T-cell (primary cell): Measurements from ENCODE around the gene PTPN11. TPM values are rescaled to one million over a fixed set of nuclear protein-coding genes. Genes with fewer than 3 reads are reported as not detected.

Source experiments
- ATAC-seq, 4 experiments: fragments of 200-7000 bp in 3 of 4; fragments of 150-1000 bp in 1 of 4; cut with Tn5 transposase; replicated peaks in 1 of 4; 1 replicate in 3 of 4; 2 replicates in 1 of 4; pipeline ENCODE4 v1.10.0; 2021; ENCODE audit warnings: moderate library complexity in 3 of 4, mild to moderate bottlenecking in 2 of 4, moderate number of reproducible peaks in 1 of 4
- CTCF ChIA-PET, 2 donors: fragments of 300-600 bp; sonication (Branson Sonifier 250); formaldehyde crosslinking; loops; one replicate each; lab custom pipeline; 2022; ENCODE audit warnings: antibody characterized with exemption in 2 of 2; lab: Charles Lee
- POLR2A ChIA-PET, 2 donors: fragments of 300-600 bp; sonication (Branson Sonifier 250); formaldehyde crosslinking; loops; one replicate each; lab custom pipeline; 2022; ENCODE audit warnings: antibody characterized with exemption in 2 of 2; lab: Charles Lee
- DNase-seq, 35 experiments: peaks; one replicate each; pipeline versions ENCODE4 v3.0.0 to v3.0.0-alpha.2; 2013 to 2023
- H3K27ac ChIP-seq: one replicate; pipeline ENCODE4 v1.5.1; 2013; ENCODE audit warnings: low read length
- H3K27me3 ChIP-seq, 2 experiments: replicated peaks in 1 of 2; 1 replicate in 1 of 2; 2 replicates in 1 of 2; pipeline versions ENCODE4 v1.6.1 to v1.7.0; 2013; ENCODE audit warnings: low read length in 1 of 2, mixed read lengths in 1 of 2; ENCODE audit not compliant: control insufficient read depth in 2 of 2, insufficient read depth in 2 of 2; ENCODE audit errors: extremely low read depth in 1 of 2
- H3K36me3 ChIP-seq, 2 donors: 1 replicate in 1 of 2; 2 replicates in 1 of 2; pipeline versions ENCODE4 v1.6.1 to v1.7.0; 2013; ENCODE audit warnings: low read length in 1 of 2; ENCODE audit not compliant: control insufficient read depth in 2 of 2, insufficient read depth in 1 of 2; ENCODE audit errors: extremely low read depth in 1 of 2
- H3K4me1 ChIP-seq, 2 experiments: 1 replicate in 1 of 2; 2 replicates in 1 of 2; pipeline versions ENCODE4 v1.6.1 to v1.7.0; 2013; ENCODE audit warnings: low read length in 2 of 2, mixed read lengths in 1 of 2; ENCODE audit not compliant: insufficient read depth in 2 of 2, control insufficient read depth in 1 of 2; ENCODE audit errors: extremely low read depth in 1 of 2
- H3K4me3 ChIP-seq, 2 donors: 1 replicate in 1 of 2; 2 replicates in 1 of 2; pipeline versions ENCODE4 v1.5.1 to v1.7.0; 2013; ENCODE audit warnings: mild to moderate bottlenecking in 2 of 2, low read length in 1 of 2, moderate library complexity in 1 of 2; ENCODE audit not compliant: control insufficient read depth in 1 of 2; ENCODE audit errors: extremely low read depth in 1 of 2
- H3K9me3 ChIP-seq: 2 replicates; pipeline ENCODE4 v1.7.0; 2013
- H3K27ac Mint-ChIP-seq, 2 donors: one replicate each; pipeline ENCODE4 v1.8.0; 2020 to 2021; ENCODE audit warnings: mild to moderate bottlenecking in 2 of 2, mixed read lengths in 2 of 2
- H3K27me3 Mint-ChIP-seq, 2 donors: one replicate each; pipeline ENCODE4 v1.8.0; 2021 to 2022; ENCODE audit warnings: mixed read lengths in 2 of 2
- H3K36me3 Mint-ChIP-seq: one replicate; pipeline ENCODE4 v1.8.0; 2021; ENCODE audit warnings: mixed read lengths
- H3K4me1 Mint-ChIP-seq, 3 donors: one replicate each; pipeline ENCODE4 v1.8.0; 2020 to 2022; ENCODE audit warnings: mixed read lengths in 3 of 3, mild to moderate bottlenecking in 1 of 3
- H3K4me3 Mint-ChIP-seq, 3 donors: one replicate each; pipeline ENCODE4 v1.8.0; 2020 to 2022; ENCODE audit warnings: mild to moderate bottlenecking in 3 of 3, mixed read lengths in 3 of 3, moderate library complexity in 3 of 3
- H3K9me3 Mint-ChIP-seq, 3 donors: one replicate each; pipeline ENCODE4 v1.8.0; 2020 to 2022; ENCODE audit warnings: mixed read lengths in 3 of 3
- WGBS: methylation state at CpG from one replicate; pipeline ENCODE4 v1.1.5; 2013; ENCODE audit warnings: missing lambda C conversion rate; ENCODE audit not compliant: insufficient coverage; 5-methylcytosine and 5-hydroxymethylcytosine counted together
- total RNA-seq, 35 experiments: library from RNA in 6 of 35; stranded (reverse) in 6 of 35; fragments of 120-200 nt in 1 of 35; gene quantifications; one replicate each; pipeline versions ENCODE4 v1.2.1 to v1.2.4 and lab custom pipeline; 2013 to 2026

The PTPN11 gene
- total RNA-seq, 5 donors from 2014 or later (not counting 1 experiment from before 2014, with no cell fraction given), result 48.7 to 55.5 (median 53.2) TPM

DNA sequence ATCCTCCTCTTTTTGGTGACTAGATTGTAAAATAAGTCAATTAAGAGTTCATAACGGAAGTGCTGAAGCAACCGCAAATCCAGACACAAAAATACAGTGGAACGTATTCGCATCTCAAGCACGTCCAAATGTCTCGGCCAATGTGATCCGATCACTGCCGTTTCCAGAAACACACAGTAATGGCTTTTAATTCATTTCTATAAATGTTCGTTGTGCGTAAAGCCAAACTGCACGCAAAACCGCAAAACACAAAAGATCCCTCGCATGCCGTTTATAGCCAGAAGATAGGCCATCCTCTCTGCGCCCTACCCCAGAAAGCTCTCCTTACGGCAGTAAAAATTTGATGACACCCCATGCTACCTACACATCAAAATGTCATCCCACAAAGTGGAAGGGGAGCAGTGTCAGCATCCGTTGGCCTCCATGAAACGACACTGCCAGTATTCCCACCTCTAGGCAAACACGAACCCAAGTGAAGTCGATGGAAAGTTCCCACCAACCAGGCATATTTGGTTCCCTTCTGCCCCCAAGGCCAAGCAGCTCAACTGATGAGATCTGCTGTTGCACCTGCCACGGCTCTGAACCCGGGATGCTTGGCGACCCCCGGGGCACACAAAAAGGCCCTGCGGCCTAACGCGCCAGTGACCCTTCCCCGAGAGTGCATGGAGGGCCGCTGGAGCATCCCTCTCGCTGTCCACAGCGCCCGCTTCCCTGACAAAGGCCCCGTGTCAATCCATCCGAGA, 37.9 kb upstream of the PTPN11 start:
- CTCF ChIA-PET, result no interaction called here
- Mint-ChIP-seq H3K4me3 (peak overlapping the region; percentile 87 to 94 (median 90)), H3K4me1 (peaks cover 25 to 28% (median 25%) of the 10 kb centered on the region in 3 donors), H3K36me3 (no peaks in the 10 kb centered on the region), H3K9me3 (no peaks in the 10 kb centered on the region), H3K27ac (peak overlapping the region; percentile 57 to 70), H3K27me3 (no peaks in the 10 kb centered on the region)
- no peak overlapping the region for H3K27ac ChIP-seq
- 59% methylated on average over 15 of the region's 34 CpGs for WGBS
- no peak for ATAC-seq
- peak in 2 of 35 experiments; percentile 1 to 12 for DNase-seq
- no peaks in the 10 kb centered on the region for H3K36me3 ChIP-seq
- no peaks in the 10 kb centered on the region for H3K9me3 ChIP-seq
- no peaks in the 10 kb centered on the region for H3K27me3 ChIP-seq
- POLR2A ChIA-PET, result interaction anchor here (0.6 kb wide), 2 partner anchors 24 to 1872 kb away, joined by 4 to 9 read pairs; no protein-coding TSS in a partner anchor
- H3K4me1 ChIP-seq, result peaks cover 6 to 15% of the 10 kb centered on the region in 2 experiments
- peak overlapping the region; percentile 52 to 65 for H3K4me3 ChIP-seq

DNA sequence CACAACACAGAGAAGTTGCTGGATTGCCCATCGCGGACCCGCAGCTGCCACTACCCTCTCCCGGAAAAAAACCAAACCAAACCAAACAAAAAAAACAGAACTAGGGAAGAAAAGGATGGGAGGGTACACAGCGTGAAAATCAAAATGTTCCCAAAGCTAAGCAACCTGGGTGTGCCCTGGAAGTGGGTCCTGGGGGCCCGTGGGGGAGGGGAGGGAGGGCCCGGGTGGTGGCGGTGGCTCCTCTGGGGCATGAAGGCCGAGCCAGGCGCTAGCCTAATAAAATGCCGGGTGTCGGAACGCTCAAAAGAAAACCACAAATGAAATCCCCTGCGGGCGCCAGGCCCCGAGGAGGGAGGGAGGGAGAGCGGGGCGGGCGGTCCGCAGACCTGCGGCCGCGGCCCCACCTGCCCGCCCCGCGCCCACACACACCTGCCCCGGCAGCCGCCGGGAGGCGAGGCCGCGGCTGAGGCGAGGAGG, 37.3 kb upstream of the PTPN11 start:
- peaks cover 6 to 15% of the 10 kb centered on the region in 2 experiments for H3K4me1 ChIP-seq
- H3K36me3 ChIP-seq, result no peaks in the 10 kb centered on the region
- no peaks in the 10 kb centered on the region for H3K9me3 ChIP-seq
- Mint-ChIP-seq H3K4me3 (peak overlapping the region; percentile 87 to 94 (median 90)), H3K27ac (peak overlapping the region; percentile 57 to 70), H3K36me3 (no peaks in the 10 kb centered on the region), H3K4me1 (peaks cover 24 to 28% (median 25%) of the 10 kb centered on the region in 3 donors), H3K9me3 (no peaks in the 10 kb centered on the region), H3K27me3 (no peaks in the 10 kb centered on the region)
- 0% methylated on average over 23 of the region's 33 CpGs for WGBS
- peak overlapping the region; percentile 52 to 65 for H3K4me3 ChIP-seq
- CTCF ChIA-PET, result no interaction called here
- POLR2A ChIA-PET, result interaction anchor here in 1 of 2 donors (0.6 kb wide), 1 partner anchor 1873 kb away, joined by 9 read pairs; no protein-coding TSS in a partner anchor
- no peaks in the 10 kb centered on the region for H3K27me3 ChIP-seq
- no peak overlapping the region for H3K27ac ChIP-seq
- peak in 23 of 35 experiments; percentile 1 to 60 (median 12) for DNase-seq
- peak; percentile 19 to 30 (median 24) for ATAC-seq

DNA sequence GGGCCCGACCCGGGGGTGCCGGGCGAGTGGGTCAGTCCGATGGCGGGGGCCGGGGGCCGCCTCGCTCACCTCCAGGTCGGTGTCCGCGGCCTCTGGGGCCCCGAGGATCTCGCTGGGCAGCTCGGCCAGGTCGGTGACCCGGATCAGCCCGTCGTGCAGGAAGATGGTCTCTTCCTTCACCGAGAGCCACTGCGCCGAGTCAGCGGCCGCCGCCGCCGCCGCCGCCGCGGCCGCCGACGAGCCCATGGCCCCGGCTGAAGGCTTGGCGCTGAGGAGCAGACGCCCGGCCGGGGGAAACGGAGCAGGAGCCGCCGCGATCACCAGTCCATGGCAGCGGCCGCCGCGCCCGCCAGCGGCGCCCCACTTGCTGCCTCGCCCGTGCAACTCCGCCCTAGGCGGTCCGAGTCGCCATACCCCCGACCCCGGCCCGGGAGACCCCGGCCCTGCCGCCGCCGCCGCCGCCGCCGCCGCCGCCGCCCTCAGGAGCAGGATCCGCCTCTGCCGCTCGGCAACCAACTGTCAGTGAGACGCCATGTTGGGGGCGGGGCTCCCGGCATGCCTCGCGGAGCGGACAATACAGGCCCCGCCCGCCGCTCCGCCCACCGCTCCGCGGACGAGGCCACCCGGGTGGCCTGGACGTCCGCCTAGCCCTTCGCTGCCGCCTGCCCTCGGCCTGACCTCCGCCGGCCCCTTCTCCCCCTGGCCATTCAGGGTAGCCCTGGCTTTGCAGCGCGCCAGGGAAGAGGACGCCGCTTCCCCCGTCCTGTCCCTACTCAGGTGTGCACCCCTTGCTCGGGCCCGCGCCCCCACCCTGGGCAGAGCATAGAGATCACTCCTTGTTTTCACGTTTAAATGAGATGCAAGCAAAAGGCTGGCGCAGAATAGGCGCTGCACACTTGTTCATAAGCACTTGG, 36.6 kb upstream of the PTPN11 start, which contains the start of gene HECTD4:
Gene HECTD4 (minus strand): TSS at position 549 of the 914 bp plus-strand sequence. CDS start 303 bp downstream, at position 246.
- peak within 1 kb of the TSS; percentile 90 to 91 for H3K27ac Mint-ChIP-seq
- ChIA-PET POLR2A (no interaction called here), CTCF (no interaction called here)
- Histone ChIP-seq H3K27ac (peak within 1 kb of the TSS; percentile 58), H3K9me3 (no peaks in the 10 kb centered on the region), H3K4me3 (peak within 1 kb of the TSS; percentile 65 to 73), H3K27me3 (no peaks in the 10 kb centered on the region), H3K36me3 (no peaks in the 10 kb centered on the region), H3K4me1 (peaks cover 6 to 15% of the 10 kb centered on the region in 2 experiments)
- ATAC-seq (peak; percentile 97 to 99 (median 98)), DNase-seq (peak; percentile 79 to 96 (median 90))
- H3K4me3 Mint-ChIP-seq, result peak within 1 kb of the TSS; percentile 89 to 95 (median 94)
- H3K4me1 Mint-ChIP-seq, result peaks cover 22 to 26% (median 26%) of the 10 kb centered on the region in 3 donors
- H3K9me3 Mint-ChIP-seq, result no peaks in the 10 kb centered on the region
- H3K27me3 Mint-ChIP-seq, result no peaks in the 10 kb centered on the region
- WGBS, result under 1% methylated on average over 106 of the region's 106 CpGs
- H3K36me3 Mint-ChIP-seq, result no peaks in the 10 kb centered on the region

DNA sequence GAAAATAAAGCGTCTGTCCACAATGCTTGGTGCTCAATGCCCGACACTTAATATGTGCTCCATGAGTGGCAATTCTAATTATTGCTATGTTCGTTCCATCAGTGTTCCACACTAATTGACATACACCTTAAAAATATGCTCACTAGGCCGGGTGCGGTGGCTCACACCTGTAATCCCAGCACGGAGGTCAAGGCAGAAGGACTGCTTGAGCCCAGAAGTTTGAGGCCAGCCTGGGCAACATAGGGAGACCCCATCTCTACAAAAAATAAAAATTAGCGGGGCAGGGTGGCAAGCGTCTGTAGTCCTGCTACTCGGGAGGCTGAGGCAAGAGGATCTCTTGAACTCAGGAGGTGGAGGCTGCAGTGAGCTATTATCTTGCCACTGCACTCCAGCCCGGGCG, 35.9 kb upstream of the PTPN11 start:
- DNase-seq (no peak), ATAC-seq (no peak)
- peaks cover 25 to 31% (median 30%) of the 10 kb centered on the region in 3 donors for H3K4me1 Mint-ChIP-seq
- peaks cover 0 to 2% of the 10 kb centered on the region in 2 experiments for H3K27me3 ChIP-seq
- no peaks in the 10 kb centered on the region for H3K9me3 ChIP-seq
- H3K4me3 Mint-ChIP-seq, result peak overlapping the region; percentile 89 to 95 (median 94)
- H3K4me1 ChIP-seq, result peaks cover 6 to 20% of the 10 kb centered on the region in 2 experiments
- 83% methylated on average over 5 of the region's 11 CpGs for WGBS
- no peaks in the 10 kb centered on the region for H3K9me3 Mint-ChIP-seq
- CTCF ChIA-PET, result no interaction called here
- H3K27me3 Mint-ChIP-seq, result no peaks in the 10 kb centered on the region
- H3K27ac ChIP-seq, result peak overlapping the region; percentile 58
- POLR2A ChIA-PET, result no interaction called here
- peak overlapping the region in 1 of 2 donors; percentile 91 for H3K27ac Mint-ChIP-seq
- no peaks in the 10 kb centered on the region for H3K36me3 Mint-ChIP-seq
- no peaks in the 10 kb centered on the region for H3K36me3 ChIP-seq
- peak overlapping the region; percentile 62 to 73 for H3K4me3 ChIP-seq

DNA sequence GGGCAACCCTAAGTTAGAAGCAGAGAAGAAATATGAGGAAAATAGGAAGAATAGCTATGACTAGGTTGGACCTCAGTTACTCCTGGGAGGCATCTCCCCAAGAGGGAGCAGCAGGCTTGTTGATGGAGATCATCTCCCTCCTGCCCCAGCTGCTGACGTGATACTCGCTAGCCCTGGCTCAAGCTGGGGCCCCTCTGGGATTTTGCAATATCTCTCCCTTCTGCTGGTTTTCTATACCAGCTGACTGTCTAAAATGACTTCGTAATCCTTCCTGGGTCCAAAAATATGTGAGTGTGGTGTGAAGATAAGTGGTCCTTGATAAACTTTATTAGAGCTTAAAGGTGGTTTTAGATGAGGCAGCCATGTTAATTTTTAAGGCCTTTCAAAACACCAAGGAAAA, 32.0 kb upstream of the PTPN11 start:
- Histone ChIP-seq H3K27me3 (peaks cover 0 to 6% of the 10 kb centered on the region in 2 experiments), H3K36me3 (no peaks in the 10 kb centered on the region), H3K4me3 (no peak overlapping the region), H3K9me3 (no peaks in the 10 kb centered on the region), H3K4me1 (peaks cover 0 to 12% of the 10 kb centered on the region in 2 experiments), H3K27ac (no peak overlapping the region)
- Mint-ChIP-seq H3K36me3 (no peaks in the 10 kb centered on the region), H3K9me3 (no peaks in the 10 kb centered on the region), H3K27me3 (no peaks in the 10 kb centered on the region), H3K4me1 (peaks cover 8 to 13% (median 9%) of the 10 kb centered on the region in 3 donors), H3K4me3 (no peak overlapping the region), H3K27ac (peak overlapping the region in 1 of 2 donors; percentile 80)
- ATAC-seq (no peak), DNase-seq (no peak)
- ChIA-PET CTCF (interaction anchor here (0.5 to 3.1 kb wide), 12 partner anchors 9 to 438 kb away, joined by 3 to 29 read pairs (median 4); partner anchors contain the start of gene PTPN11 (in 1 of the 2)), POLR2A (interaction anchor here in 1 of 2 donors (0.6 kb wide), 1 partner anchor 19 kb away, joined by 3 read pairs; no protein-coding TSS in a partner anchor)
- no CpG with 5 or more reads among the region's 3 CpGs for WGBS
